HG03432 (cell line): ENCODE measurements around the gene BRPF1.

ENCODE experiments used
- ATAC-seq: cut with Tn5 transposase; IDR thresholded peaks from one replicate; pipeline ENCODE4 v1.9.1; 2021; ENCODE audit warnings: mild to moderate bottlenecking, moderate library complexity; ENCODE audit not compliant: unreplicated experiment

The BRPF1 gene

GRCh38 chr3:9785602-9786001 lies 54.1 kb downstream of the BRPF1 start:
- no peak for ATAC-seq

GRCh38 chr3:9786209-9786739 lies 54.7 kb downstream of the BRPF1 start:
- ATAC-seq: no peak

- no peak for ATAC-seq
Observed at GRCh38 chr3:9786825-9787669, 55.5 kb downstream of the BRPF1 start.

GRCh38 chr3:9787714-9788113 lies 56.2 kb downstream of the BRPF1 start:
- no peak for ATAC-seq

- no peak for ATAC-seq
Observed at GRCh38 chr3:9791127-9791526, 59.6 kb downstream of the BRPF1 start.

- no peak for ATAC-seq
Observed at GRCh38 chr3:9791790-9792404, 60.4 kb downstream of the BRPF1 start.

GRCh38 chr3:9792405-9793160 lies 61.0 kb downstream of the BRPF1 start, which contains the start of the genes ARPC4 and TADA3:
ARPC4 (plus strand) TSS chr3:9793082; CDS start chr3:9793122, 40 bp downstream.
TADA3 (minus strand) TSS chr3:9792473; CDS start chr3:9791466, 1,007 bp downstream.
- ATAC-seq: peak; percentile 84

GRCh38 chr3:9793161-9793781 lies 61.7 kb downstream of the BRPF1 start:
- ATAC-seq: peak; percentile 3

GRCh38 chr3:9794400-9794799 lies 62.9 kb downstream of the BRPF1 start:
- ATAC-seq: no peak

GRCh38 chr3:9795207-9795606 lies 63.7 kb downstream of the BRPF1 start:
- ATAC-seq: no peak

GRCh38 chr3:9797196-9797945 lies 65.8 kb downstream of the BRPF1 start:
- ATAC-seq: no peak
